ENCODE results near the gene PDXP. TPM values are rescaled to one million over a fixed set of nuclear protein-coding genes. Genes with fewer than 3 reads are reported as not detected.
A peak's percentile ranks its signal among the peaks of the same experiment; 100 is the strongest.

The PDXP gene
- total and polyA plus RNA-seq, 9 of the 15 experiments (the other 6 are each of a cell fraction or from before 2014, with no cell fraction given): 7.9 to 54.2 (median 38.8) TPM

GRCh38 chr22:37633625-37634416 is 24.7 kb upstream of the PDXP start (continued):
- TF ChIP-seq RERE (CRISPR knock-in tag; IDR thresholded peaks at IDR 0.05; ENCODE audit: borderline replicate concordance) (no peak), HDGF (IDR thresholded peaks at IDR 0.05) (0 out of 2 replicates have a peak, but pooled peaks have one; percentile 21), JUN (IDR thresholded peaks at IDR 0.05; ENCODE audit: borderline replicate concordance, low read depth, low read length) (0 out of 2 replicates have a peak, but pooled peaks have one; percentile 2), JUN (CRISPR knock-in tag; IDR thresholded peaks at IDR 0.05; ENCODE audit: borderline replicate concordance) (no peak), GABPA (tag; conservative IDR thresholded peaks at IDR 0.05; ENCODE audit: low read depth) (peak; percentile 63), ZNF280A (IDR thresholded peaks at IDR 0.05; ENCODE audit: low read depth, partially characterized antibody) (no peak), NR2C2 (CRISPR knock-in tag; IDR thresholded peaks at IDR 0.05) (no peak), NR2C2 (tag; IDR thresholded peaks at IDR 0.05) (peak; percentile 33; the same call in 1 of the 2 replicates), DACH1 (IDR thresholded peaks at IDR 0.05; ENCODE audit: partially characterized antibody) (peak; percentile 74), ZBTB43 (CRISPR knock-in tag; IDR thresholded peaks at IDR 0.05) (no peak), NUFIP1 (IDR thresholded peaks at IDR 0.05; ENCODE audit: partially characterized antibody) (no peak), EGR1 (conservative IDR thresholded peaks at IDR 0.05) (peak; percentile 62), ZNF3 (CRISPR knock-in tag; IDR thresholded peaks at IDR 0.05) (no peak), LEF1 (IDR thresholded peaks at IDR 0.05) (peak; percentile 38; the same call in 1 of the 2 replicates), ELF1 (tag; IDR thresholded peaks at IDR 0.05) (peak; percentile 32; the same call in 1 of the 2 replicates), FOXA3 (CRISPR knock-in tag; conservative IDR thresholded peaks at IDR 0.05 in 1 of 2, IDR thresholded peaks at IDR 0.05 in 1 of 2) (no peak)
